ENCODE results near the gene UBALD1.
A peak's percentile ranks its signal among the peaks of the same experiment; 100 is the strongest.

UBALD1 gene

DNA sequence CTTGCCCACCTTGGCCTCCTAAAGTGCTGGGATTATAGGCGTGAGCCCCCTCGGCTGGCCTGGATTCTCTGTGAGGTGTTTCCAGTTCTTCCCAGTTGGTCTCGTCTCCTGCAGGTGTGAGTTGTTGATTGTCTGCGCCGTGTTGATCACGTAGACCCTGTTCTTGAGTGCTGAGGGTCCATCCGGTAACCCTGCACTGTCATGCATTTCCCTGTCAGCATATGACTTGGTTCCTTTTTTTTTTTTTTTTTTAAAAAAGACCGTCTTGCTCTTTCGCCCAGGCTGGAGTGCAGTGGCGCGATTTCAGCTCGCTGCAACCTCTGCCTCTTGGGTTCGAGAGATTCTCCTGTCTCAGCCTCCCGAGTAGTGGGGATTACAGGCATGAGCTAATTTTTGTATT, 27.2 kb upstream of the UBALD1 start:
- no peak for DNase-seq

DNA sequence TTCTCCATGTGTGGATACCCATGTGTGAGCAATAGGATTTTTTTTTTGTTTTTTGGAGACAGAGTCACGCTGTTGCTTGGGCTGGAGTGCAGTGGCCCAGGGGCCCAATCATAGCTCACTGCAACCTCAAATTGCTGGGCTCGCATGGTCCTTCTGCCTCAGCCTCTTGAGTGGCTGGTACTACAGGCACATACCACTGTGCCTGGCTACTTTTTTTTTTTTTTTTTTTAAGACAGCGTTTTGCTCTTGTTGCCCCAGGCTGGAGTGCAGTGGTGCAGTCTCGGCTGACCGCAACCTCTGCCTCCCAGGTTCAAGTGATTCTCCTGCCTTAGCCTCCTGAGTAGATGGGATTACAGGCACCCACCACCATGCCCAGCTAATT, 26.6 kb upstream of the UBALD1 start:
- DNase-seq, result no peak

DNA sequence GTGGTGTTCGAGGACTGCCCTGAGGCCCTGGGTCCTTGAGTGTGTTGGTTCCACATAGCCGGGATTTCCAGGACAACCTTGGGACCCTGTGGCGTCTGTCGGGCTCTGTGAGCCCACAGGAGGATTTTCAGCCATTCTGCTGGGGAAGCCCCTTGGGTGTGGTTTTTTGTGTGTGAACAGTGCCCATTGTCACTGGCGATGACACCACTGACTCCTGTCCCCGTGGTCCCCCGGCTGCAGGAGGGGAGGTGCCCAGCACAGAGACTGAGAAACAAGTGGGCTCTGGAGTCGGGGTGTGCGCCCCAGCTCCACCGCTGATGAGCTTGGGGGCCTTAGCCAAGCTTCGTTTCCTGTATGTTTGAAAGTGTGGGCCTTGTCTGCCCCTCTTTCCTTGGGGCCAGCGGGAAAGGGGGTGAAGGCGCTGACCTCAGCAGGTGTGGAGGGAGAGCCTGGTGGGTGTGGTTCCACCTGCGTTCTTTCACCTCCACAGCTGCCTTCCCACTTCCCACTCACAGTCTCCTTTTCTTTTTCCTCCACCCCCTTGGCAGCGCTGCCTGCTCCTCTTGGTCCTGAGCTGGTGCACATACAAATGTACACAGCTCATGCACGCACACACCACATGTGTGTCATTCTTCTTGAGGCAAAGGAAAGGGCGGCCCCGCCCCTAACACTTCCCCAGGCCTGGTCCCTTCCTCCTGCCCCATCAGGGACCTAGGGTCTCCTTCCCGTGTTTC, 26.1 kb upstream of the UBALD1 start:
- DNase-seq, result no peak

DNA sequence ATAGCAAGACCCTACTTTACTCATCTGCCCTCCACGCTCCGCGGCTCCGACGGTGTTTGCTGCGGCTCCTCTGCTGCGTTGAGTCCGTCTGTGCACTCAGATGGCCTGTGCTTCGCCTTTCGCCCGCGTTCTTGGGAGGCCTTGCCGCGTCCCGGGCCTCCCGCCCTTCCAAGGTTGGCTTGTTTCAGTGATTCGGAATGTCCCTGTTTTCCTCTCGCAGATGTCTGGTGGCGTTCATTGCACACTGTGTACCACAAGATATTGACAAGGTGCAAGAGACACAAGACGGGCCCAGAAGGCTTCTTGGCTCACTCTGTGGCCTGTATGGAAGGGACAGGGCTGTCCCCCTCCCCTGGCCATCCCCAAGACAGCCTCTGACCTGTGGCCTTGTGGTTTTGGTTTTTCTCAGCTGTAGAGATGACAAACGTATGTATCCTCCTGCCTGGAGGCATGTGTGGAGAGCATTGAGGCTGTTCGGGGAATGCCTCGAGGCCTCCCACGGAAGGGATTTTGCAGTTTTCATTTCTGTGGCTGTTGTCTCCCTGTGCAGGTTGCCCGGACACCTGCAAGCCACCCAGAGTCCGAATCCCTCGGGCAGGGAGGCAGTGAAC, 25.3 kb upstream of the UBALD1 start:
- DNase-seq, result no peak

DNA sequence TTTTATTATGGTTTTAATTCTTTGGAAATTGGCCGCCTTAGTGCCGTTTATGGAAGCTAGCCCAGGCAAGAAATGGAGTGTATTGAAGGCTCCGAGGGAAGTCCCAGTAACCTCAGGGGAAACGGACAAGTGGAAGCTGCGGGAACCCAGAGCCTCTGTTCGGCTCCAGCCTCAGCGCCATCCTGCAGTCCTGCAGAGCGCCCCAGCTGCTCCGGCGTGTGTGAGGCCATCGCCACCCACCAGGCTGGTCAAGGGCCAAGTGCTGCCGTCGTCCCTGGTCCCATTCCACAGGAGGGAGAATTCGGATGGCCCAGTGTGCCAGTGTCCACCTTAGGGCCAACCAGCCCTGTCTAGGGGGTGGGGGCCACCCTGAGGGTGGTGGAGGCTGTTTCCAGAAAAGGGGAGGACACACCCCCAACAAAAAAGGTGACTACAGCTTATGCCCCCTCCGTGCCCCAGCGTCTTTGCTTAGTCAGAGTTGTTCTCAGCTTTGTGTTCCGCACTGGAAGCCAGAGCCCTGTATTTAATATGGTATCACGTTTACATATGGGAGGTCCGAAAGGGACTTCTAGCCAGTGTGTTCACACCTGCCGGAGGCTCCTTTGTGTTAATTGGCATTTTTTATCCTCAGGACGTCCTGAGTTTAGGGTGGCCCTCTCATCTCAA, 22.9 kb upstream of the UBALD1 start:
- no peak for DNase-seq

DNA sequence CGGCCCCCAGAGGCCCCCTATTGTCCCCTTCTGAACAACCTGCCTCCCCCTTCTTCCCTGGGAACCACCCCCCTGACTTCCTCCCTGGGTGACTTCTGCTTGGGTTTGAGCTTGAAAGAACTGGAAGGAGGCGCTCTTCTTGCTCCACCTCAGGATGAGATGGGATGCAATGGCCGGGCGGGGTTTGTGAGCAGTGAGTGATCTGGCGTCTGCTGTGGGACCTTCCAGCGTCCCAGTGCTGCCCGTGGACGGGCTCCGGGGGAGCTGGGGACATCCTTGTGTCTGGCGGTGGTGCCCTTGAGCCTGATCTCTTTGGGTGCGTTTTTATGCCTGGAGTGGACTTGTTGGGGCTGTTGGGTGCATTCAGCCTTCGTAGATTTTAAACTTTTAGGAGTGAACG, 21.5 kb upstream of the UBALD1 start:
- no peak for DNase-seq

DNA sequence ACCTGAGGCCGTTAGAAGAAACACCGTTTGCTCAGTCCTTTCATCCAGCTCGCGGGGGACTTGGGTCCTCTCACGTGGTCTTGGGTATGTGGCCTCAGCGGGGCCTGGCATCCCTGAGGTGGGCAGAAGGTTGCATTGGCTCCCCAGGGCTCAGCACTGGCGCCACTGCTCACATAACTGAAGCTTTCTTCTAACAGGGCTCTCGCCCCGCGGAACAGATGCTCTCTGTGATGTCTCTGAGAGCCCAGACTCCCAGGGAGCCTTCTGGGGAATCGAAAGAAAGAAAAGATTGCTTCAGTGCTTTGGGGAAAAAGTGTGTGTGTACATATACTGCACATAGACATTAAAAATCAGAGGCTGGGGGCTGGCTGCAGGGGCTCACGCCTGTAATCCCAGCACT, 20.1 kb upstream of the UBALD1 start:
- no peak for DNase-seq

DNA sequence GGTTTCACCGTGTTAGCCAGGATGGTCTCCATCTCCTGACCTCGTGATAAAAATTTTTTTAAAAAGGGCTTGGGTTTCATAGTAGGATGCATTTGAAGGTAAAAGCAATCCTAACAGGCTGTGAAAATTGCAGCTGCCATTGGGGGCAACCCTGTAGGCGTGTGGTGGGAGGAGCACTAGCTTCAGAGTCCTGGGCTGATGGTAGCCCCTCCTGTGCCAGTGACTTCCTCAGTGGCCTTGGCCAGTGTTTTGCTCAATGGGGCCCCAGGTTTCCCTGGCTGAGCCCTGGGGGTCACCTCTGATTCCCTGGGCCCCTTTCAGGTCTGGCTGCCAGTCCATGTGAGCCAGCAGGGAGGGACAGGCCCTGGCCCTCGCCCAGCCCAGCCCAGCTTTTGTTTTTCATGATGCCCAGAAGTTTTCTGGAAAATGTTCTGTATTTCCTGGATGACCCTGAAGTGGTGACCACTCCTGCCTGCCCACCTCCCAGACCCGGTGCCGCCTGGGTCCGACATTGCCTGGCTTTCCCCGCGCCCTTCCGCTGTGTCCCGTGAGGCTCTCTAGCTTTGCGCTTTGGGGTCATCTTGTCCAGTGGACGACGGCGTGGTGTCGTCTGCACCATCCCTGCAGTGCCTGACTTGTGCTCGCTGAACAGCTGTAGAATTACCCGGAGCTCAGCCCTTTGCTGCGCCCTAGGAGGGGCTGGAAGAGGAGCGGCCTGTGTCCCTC, 19.4 kb upstream of the UBALD1 start:
- no peak for DNase-seq

DNA sequence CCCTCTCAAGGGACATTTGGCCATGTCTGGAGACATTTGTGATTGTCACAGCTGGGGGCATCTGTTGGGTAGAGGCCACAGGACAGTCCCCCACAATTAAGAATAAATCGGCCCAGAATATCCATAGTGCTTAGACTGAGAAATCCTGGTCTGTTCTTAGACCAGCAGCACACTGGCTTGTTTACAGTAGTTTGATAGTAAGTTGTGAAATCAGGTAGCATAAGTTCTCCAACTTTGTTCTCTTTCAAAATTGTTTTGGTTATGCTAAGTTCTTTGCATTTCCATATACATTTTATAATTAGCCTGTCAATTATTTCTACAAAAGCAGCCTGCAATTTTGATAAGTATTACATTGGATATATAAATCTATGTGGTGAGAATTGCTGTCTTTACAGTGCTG, 16.8 kb upstream of the UBALD1 start:
- no peak for DNase-seq

DNA sequence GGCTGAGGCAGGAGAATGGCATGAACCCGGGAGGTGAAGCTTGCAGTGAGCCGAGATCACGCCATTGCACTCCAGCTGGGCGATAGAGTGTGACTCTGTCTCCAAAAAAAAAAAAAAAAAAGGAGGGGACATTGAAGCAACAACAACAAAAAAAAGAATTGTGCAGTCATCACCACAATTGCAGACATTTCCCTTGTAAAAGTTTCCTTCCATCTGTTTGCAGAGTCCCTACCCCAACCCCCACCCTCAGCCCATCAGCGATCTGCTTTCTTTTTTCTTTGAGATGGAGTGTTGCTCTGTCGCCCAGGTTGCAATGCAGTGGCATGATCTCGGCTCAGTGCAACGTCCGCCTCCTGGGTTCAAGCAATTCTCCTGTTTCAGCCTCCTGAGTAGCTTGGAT, 13.6 kb upstream of the UBALD1 start:
- DNase-seq, result no peak

DNA sequence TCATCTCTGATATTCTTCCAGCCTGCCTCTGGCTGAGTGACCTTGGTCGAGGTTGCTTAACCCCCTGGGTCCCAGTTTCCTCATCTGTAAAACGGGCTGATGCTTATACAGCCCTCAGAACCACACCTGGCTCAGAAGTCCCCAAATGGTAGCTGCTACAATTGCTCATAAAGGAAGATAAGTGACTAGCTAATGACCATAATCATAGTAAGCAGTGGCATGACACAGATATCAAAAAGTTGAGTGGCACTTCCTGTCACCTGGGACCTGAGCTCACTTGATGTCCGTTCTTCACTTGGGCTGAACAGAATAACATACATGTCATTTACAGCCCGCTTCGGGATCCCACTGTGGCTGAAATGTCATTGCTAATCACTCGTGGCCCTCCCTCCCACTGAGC, 11.7 kb upstream of the UBALD1 start:
- DNase-seq, result no peak

DNA sequence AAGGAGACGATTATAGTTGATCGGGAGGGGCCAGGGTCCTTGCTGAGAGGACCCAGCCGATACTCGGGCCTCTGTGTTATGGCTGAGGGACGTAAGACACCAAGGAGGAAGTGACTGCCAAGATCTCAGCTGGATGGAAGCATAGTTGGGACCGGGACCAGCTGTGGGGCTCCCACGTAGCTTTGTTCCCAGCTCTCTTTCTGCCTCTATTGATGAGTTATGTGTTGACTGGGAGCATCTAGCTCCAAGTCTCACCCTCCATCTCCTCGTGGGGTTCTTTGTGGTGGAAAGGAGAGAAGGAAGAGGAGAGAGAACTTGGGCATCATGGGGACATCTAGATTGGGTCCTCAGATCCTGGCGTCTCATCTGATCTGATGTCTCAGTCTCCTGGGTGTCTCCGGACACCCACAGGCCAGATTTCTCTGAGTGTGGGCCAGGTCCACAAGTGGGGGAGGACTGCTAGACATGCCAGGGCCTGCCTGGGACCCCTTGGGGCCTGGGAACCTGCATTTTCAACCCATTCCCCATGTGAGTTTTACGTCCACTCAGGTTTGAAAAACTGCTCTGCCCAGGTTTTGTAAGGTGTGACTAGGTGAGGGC, 11.0 kb upstream of the UBALD1 start:
- no peak for DNase-seq

DNA sequence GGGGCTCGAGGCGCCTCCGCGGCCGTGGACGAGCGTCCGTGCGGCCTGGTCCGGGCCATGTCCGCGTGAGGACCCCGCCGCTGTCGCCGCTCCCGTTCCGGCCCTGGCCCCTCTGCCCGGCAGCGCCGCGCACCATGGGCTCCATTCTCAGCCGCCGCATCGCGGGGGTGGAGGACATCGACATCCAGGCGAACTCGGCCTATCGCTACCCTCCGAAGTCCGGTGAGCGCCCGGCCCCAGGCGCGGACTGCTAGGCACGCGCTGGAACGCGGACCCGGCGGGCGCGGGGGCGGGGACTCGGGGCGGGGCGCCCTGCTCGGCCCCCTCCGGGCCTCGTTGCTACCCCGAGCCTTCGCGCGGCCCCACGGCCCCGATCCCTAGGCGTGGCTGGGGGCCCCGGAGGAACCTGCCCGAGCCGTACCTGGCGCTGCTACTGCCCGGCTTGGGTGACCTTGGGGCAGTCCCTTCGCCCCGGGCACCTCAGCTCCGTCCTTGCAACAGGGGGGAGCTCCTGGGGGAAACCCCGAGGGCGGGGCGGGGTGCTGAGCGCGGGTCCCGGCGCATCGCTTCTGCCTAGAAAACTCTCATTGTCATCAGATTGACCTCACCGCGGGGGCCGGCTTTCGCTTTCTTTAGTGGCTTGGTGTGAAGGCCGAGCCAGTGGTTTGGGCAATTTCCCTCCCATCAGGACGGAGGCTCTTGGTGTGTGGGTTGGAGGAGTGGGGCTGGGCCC, 10.3 kb upstream of the UBALD1 start:
- peak; percentile 66 to 68 for DNase-seq

DNA sequence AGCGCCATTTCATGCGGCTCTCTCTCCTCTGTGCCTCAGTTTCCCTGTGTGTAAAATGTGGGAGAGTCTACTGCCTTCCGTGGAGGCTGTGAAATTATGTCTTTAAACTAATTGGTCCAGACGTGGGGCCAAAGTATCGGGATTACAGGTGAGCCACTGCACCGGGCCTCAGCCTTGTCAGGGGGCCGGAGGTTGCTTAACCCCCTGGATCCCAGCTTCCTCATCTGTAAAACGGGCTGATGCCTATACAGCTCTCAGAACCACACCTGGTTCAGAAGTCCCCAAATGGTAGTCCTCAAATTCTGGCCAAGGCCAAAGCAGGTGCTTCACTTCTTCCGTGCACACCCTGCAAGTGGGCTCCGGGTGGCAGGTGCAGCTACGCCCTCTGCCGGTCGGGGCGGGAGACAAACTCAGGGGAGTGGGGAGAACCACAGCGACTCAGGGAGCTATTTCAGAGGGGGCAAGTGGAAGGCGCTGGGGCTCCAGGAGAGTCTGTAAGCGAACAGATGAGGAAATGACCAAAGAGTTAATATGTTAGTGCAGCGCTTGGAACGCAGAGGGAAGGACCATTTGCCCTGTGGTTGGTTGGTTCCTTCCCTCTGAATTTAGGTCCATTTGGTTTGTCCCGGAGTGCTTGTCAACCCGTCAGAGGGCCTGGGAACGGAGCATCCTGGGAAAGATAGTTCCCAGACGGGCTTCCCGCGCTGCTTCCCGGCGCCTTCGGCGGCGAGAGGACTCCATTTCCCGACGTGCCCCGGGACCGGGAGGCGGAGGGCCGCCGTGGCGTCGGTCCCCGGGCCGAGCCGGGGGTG, 9.5 kb upstream of the UBALD1 start, which contains the start of gene MGRN1:
Gene MGRN1, plus strand, starts transcription at position 812 of the 812 bp plus-strand sequence. CDS start 135 bp downstream, outside the sequence.
- peak; percentile 85 to 92 for DNase-seq

DNA sequence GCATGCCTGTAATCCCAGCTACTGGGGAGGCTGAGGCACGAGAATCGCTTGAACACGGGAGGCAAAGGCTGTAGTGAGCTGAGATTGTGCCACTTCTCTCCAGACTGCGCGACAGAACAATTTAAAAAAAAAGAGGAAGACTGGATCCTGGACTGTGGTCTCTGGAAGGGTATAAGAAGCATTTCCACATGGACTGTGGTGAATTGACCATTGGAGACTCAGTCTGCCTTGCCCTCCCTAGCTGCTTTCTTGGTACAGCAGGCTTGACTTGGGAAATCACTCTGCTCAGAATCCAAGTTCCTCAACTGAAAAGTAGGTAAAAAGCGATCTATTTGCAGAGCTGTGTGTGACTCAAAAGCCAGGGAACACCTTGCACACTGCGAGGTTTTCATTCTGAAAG, 8.9 kb upstream of the UBALD1 start:
- DNase-seq, result no peak

DNA sequence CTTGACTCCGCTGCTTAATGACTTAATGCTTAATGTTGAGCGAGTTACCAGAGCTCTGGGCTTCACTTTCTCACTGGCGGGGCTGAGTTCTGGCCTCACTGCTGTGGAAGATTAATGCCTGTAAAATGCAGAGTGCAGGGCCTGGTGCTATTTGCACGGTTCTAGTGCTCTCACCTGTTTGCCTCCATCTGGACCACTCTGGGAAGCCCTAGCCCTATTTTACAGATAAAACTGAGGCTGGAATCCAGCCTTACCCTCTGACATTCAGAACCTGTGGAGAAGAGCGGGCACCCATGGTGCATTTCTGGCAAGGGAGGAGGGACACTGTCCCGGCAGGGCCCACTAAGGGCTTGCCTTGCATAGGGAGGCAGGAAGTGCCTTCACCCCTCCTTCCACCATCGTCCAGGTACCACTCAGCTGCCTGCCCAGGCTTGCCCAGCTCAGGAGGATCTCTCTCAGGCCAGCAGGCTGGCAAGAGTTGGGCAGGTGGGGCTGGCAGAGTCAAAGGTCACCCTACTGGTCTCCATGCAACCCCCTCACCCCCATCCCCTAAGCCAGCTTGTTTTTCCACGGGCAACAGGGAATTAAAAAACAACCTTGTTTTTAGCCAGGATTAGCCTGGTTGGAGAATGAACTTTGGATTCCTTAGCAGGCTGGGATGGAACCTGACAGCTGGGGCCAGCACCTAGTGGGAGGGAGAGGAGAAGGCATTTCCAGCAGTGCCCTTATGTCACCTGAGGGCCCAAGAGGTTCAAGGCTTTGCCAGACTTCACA, 4.1 kb upstream of the UBALD1 start:
- DNase-seq, result no peak

DNA sequence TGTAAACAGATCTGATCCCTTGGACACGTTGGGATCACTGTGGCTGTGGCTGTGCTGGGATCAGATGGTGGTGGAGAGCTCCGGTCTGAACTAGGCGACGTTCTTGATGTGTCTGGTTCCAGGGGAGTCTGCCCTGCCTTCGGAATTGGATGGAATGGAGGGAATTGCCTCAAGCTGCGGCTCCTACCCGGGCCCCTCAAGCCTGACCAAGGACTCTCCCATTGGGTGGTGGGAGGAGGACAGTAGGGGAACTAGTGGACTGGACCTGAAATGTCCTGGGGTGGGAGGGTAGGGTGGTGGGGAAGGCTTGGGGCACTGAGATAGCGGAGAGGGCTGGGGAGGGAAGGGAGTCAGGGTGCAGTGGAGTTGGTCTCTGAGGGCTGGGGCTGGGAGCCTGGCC, 3.2 kb upstream of the UBALD1 start:
- DNase-seq, result no peak

DNA sequence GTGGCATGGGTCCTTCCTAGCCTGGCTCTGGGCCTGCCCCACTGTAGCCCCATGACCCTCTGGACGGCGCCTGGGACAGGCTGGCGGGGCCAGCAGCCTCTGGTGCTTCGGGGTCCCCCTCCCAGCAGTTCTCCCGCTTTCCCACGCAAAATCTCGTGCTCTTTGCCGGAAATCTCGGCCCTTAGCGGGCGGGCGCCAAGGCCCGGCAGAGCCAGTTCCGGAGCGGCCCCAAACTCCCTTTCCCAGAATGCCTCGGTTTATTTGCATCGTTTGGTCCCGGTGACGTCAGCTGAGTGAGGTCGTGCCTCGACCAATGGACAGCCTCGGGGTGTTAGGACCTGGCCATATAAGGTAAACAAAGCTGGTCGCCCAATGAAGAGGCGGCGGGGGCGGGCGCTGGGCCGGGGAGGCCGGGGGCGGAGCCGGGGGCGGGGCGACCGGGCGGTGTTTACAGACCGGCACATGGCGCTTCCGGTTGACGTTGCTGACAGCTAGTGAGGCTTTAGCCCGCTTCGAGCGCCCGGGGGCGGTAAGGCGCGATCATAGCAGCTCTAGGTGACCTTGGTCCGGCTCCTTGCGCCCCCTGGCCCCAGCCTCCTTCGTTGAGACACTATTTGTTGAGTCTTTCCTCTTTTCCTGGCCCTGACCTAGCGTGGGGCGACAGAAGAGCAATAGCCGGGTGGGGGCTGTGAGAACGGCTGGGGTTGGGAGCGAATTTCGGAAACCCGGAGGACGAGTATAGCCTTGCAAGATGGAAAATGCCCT, 1.5 kb upstream of the UBALD1 start:
- peak; percentile 99 to 100 for DNase-seq

DNA sequence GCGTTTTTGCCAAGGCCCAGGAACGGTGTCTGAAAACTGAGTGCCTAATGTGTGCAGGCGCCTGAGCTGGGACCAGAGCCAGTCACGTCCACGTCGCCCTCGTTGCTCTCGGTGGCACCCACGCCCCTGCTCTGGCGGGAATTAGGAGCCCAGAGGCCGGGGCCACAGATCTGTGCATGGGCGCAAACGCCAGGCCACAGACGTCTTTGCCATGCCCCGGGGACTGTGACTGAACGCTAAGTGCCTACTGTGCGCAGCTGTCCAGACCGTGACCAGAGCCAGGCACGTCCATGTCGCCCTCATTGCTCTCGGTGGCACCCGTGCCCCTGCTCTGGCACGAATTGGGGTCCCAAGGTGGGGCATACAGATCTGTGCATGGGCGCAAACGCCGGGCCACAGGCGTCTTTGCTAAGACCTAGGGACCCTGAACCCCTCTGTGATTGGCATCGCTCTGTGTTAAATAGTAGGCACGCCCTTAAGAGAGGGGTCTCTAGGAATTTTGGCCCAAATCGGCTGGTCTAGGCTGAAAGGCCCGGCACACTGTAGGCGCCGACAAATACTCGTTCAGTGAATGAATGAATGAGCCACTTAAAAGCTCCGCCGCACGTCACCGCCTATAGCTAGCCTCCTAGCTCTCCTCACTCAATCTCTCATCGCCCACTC, 827 bp upstream of the UBALD1 start:
- DNase-seq, result peak in 1 of 2 experiments; percentile 11
